Non-pigmented ciliary epithelial cell (primary cell): Measurements from ENCODE around the gene TLR5.

Experiments
- DNase-seq: peaks from one replicate; pipeline ENCODE4 v3.0.0-alpha.2; 2010; ENCODE audit warnings: low read depth

Gene TLR5

GRCh38 chr1:223150443-223150842, 7.4 kb upstream of the TLR5 start:
- no peak for DNase-seq

GRCh38 chr1:223147873-223148272, 4.8 kb upstream of the TLR5 start:
- DNase-seq = no peak

GRCh38 chr1:223147409-223147808, 4.4 kb upstream of the TLR5 start:
- no peak for DNase-seq

- DNase-seq = no peak
Measured at GRCh38 chr1:223146745-223147144, 3.7 kb upstream of the TLR5 start.

DNA sequence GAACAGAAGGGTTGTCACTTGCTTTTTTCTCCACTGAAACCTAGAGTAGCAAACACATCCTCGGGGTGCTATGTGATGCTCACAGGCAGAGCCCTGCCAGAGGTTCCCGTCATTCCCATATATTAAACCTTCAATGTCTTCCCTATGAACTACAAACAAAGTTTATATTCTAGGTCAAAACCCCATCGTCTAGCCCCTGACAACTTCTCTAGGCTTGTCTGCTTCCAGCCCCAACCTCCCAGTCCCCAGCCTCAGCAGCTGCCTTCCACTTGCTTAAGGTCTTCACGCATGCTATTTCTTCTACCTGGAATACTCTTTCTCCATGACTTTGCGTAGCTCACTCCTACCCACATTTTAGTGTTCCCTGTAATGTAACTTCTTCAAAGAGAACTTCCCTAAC, 1.9 kb upstream of the TLR5 start:
- DNase-seq = no peak

DNA sequence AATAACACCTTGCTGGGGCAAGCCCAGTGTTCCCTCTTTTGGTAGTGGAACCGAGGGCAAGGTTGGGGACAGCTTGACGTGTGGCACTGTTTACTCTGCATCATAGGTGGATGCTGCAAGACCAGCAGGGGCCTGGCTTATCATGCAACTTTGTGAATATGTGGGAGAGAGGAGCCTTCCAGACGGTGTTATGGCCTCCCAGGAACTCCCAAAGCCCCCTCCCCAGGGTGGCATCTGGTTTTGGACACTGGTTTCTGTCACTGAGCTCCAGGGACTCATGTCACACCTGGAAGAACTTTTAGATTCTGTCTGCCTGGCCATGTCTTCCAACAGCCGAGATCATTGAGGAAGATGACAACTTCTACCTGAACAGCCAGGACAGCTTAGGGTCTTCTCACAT, 1.4 kb upstream of the TLR5 start:
- DNase-seq = no peak

- no peak for DNase-seq
Measured at GRCh38 chr1:223143537-223144248, 645 bp upstream of the TLR5 start.

GRCh38 chr1:223142269-223142668, 779 bp downstream of the TLR5 start:
- no peak for DNase-seq

DNA sequence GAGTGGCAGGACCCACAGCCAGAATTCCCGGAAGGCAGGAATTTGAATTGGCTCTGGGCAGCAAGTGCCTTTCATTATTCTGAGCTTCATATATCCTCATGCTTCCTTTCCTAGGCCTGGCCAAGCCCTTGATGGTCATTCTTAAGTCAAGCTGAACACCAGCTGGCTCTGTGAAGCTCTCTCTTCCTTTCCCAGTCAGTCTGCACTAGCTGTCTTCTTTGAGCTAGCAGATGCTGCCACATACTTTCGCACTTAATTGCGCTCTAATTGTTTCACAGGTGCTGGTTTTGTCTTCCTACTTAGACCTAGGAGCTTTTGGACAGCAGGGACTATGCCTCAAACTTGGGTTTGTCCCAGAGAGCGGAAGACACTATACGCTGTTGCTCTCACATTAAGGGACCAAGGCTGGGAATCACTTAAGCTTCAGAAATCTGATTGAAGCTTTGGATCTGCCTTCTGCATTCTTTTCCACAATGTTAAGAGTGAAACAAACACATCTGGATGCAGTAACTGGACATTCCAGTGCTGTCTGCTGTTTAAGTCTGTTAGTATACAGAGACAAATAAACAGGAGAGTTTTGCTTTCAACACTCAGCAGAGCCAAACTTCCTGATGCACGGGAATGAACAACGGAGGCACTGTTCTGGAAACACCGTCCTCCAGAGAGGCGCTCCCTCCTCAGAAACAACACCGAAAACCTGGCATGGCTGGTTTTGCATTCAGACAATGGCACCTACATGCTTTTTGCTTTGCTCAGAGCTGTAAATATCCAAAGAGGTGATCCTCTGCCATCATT, 2.2 kb downstream of the TLR5 start:
- no peak for DNase-seq

- no peak for DNase-seq
Measured at GRCh38 chr1:223137455-223138085, 5.5 kb downstream of the TLR5 start.

GRCh38 chr1:223136086-223136485, 7.0 kb downstream of the TLR5 start:
- DNase-seq = no peak

DNA sequence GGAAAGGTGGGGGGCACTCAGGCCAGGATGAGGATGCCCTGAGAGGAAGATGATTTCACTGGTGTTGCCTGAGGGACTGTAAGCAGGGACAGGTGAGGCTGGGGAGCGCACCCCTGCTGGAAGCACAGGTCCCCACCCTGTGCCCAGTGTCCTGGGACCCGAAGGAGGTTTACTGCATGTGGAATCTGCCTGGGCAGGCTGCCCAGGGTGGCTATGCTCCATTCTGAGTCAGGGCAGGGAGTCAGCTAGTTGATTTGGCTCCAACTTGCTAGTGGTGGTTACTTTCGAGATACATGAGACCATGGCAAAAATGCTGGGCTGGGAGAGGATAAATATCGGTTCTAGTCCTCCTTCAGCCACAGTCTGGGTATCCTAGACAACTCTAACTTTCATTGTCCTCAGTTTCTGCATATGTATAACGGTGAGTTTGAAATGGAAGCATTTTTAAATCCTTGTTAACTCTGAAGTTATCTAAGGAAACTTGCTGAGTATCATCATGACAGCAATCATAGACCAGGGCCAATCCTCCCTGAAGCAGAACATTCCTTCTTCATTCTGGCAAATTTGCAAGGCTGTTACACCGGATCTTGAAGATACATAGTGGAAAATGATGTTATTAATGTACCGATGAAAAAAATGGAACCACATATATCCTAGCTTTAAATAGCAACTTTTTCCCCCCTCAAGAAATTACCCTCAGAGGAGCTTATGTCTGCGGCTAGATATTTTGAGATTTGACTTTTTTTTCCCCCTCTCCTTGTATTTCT, 7.7 kb downstream of the TLR5 start:
- DNase-seq = no peak

DNA sequence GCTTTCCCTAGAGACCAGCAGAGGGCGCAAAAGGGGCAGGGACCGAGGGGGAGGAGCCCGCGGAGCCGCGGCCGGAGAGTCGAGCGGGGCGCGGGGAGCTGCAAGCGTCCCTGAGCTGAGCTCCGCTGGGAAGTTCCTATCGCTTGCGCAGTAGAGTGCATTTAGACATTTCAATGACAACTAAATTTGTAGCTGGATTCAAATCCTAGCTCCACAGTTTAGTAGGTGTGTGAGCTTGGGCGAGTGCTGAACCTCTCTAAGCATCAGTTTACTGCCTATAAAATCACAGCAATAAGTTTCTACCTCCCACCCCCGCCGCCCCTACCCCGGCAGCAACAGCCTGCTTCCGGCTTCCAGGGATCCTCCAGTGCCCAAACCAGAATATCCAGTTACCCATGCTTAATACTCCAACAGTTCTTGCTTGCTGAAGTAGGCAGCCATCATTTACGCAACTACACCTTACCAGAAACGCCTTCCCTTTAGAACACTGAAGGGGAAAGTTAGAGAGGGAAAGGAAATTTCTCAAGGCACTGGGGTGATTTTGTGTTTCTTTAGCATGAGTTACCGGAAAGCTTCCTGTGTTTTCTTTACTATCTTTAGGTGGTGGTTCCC, 9.1 kb downstream of the TLR5 start:
- DNase-seq = peak; percentile 24

DNA sequence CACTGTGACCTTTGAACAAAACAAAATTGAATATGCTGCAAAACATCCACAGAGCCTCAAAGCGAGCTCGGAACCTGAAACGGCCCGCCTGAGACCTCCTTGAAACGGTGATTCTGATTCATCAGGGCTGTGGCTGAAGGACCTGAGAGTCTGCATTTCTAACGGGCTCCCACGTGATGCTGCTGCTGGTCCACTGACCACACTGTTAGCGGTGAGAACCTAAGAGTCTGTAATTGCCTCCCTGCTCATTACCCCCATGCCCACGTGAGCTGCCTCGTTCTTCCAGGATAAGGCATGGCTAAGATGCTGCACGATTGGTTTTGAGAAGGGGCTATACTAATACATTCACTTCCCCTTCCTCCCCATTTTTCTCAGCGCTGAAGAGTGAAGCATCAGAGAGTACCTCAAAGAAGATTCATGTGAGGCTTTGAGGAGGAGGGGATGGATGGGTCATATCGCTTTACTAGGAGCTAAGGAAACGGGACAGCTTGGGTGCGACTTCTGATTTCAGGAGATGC, 9.7 kb downstream of the TLR5 start:
- DNase-seq = no peak

DNA sequence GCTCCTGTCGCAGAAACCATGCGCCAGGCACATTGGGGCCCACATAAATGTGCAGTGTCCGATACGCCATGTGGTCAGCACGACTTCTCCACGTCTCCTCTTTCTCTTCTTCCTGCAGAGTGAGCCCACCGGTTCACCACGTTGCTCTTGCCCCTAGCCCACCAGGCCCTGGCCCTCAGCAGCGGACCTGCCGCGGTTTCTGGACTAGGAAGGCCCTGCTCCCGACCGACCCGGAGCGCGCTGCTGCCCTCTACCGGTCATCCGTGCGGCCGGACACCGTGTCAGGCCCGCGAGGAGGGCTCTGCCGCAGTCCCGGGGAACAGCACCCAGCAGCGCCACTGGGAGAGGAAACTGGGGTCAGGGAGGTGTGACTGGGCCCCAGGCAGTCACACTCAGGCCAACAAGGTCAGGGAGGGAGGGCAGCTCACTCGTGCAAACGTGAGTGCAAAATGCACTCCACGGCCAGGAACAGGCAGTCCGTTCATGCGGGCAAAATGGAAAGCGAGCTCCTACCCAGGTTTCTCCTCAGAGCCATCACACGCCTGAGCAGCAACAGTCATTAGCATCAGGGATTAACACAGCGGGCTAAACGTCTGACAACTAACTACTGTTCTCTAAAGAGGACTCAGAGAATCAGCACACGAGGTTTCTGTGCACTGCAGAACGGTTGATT, 13.7 kb downstream of the TLR5 start:
- no peak for DNase-seq

GRCh38 chr1:223126741-223127140, 16.3 kb downstream of the TLR5 start:
- no peak for DNase-seq

- no peak for DNase-seq
Measured at GRCh38 chr1:223125766-223126165, 17.3 kb downstream of the TLR5 start.

DNA sequence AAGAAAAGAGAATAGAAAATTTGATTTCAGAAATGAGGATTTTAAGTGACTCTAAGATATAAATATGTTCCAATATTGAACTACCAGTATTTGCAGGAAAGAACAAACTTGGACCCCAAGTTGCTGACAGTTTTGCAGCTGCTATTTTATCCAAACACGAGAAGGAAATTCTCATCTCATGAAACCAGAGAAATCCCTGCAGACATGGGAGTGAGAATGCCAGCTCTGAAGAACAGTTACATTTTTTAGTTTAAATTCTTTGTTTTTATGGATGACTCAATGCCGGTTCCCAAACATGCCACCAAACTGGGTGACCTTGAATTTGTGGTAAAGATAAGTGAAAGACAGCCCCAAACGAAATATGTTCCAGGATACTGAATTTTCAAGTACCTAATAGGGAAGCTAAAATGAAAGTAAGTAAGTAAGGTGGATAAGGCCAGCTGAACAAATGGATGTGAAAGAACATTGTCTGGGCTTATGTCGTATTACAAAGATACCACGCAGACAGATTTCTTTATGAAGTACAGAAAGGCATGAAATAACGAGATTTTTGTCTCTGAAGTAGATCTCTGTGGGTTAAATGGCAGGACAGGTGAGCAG, 19.9 kb downstream of the TLR5 start:
- DNase-seq = no peak

- DNase-seq = no peak
Measured at GRCh38 chr1:223118418-223118817, 24.6 kb downstream of the TLR5 start.

GRCh38 chr1:223116950-223117349, 26.1 kb downstream of the TLR5 start:
- DNase-seq = no peak

DNA sequence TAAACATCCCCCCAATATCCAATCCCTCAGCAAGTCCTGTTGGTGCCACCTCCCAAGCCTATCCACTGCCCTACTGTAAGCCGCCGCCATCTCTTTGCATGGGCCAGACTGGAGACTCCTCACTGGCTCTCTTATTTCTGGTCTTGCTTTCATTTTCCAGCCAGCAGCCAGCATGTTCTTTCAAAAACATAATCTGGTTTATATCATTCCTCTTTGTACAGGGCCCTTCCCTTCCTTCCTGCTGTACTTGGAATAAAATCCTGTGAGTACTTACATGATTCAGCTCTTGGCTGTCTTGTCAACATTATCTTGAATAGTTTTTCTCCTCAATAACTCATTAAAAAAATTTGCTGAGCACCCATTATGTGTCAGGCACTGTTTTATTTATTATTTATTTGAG, 28.2 kb downstream of the TLR5 start:
- no peak for DNase-seq
